ENCODE measurements around the gene DCUN1D3. TPM values are rescaled to one million over a fixed set of nuclear protein-coding genes. Genes with fewer than 3 reads are reported as not detected.

DCUN1D3 gene
- total and polyA plus RNA-seq, 7 donors, result 2.2 to 19.6 (median 8.6) TPM

DNA sequence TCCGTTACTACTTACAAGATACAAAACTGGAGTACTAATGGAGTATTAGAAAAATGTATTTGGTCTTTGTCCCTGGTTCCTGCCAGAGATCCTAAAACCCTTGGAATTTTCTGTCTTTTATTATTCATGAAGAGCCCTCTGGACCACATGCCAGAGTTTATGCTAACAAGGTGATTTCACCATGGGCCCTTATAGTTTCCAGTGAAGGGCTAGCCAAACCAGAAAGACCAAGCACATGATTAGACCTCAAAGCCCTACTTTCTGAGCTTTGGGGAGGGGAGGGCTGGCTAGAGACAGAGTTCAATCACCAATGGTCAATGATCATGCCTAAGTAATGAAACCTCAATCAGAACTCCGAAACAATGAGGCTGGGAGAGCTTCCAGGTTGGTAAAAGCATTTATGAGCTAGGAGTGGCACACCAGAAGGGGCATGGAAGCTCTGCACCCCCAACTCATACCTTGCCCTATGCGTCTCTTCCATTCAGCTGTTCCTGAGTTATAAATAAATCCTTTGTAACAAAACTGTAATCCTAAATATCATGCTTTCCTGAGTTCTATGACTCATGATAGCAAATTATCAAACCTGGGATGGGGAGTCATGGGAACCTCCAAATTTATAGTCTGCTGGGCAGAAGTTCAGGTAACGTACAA is 10.4 kb downstream of the DCUN1D3 start:
- peaks cover 0 to 4% of the 10 kb centered on the region in 2 donors for H3K36me3 ChIP-seq (ENCODE audit: insufficient read depth in 1 of 2, low read depth in 1 of 2)
- intact Hi-C loops (cut with DNase I), result no loop called here
- TF ChIP-seq, protein P1, sequence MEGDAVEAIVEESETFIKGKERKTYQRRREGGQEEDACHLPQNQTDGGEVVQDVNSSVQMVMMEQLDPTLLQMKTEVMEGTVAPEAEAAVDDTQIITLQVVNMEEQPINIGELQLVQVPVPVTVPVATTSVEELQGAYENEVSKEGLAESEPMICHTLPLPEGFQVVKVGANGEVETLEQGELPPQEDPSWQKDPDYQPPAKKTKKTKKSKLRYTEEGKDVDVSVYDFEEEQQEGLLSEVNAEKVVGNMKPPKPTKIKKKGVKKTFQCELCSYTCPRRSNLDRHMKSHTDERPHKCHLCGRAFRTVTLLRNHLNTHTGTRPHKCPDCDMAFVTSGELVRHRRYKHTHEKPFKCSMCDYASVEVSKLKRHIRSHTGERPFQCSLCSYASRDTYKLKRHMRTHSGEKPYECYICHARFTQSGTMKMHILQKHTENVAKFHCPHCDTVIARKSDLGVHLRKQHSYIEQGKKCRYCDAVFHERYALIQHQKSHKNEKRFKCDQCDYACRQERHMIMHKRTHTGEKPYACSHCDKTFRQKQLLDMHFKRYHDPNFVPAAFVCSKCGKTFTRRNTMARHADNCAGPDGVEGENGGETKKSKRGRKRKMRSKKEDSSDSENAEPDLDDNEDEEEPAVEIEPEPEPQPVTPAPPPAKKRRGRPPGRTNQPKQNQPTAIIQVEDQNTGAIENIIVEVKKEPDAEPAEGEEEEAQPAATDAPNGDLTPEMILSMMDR (IDR thresholded peaks at IDR 0.05), result no peak
- H3K27me3 ChIP-seq (ENCODE audit: insufficient read depth in 3 of 3, low read length in 2 of 3), result no peaks in the 10 kb centered on the region
- no peak overlapping the region for H3K4me3 ChIP-seq
- H3K4me1 ChIP-seq, result peaks cover 12% of the 10 kb centered on the region
- ATAC-seq (peak in 3 of 4 donors; percentile 28 to 65 (median 59)), DNase-seq (no peak)
- 75 to 80% (median 80%) methylated on average over 4 of the region's 4 CpGs for WGBS, 3 donors
- H3K9me3 ChIP-seq, result no peaks in the 10 kb centered on the region
- H3K27ac ChIP-seq, result no peak overlapping the region

DNA sequence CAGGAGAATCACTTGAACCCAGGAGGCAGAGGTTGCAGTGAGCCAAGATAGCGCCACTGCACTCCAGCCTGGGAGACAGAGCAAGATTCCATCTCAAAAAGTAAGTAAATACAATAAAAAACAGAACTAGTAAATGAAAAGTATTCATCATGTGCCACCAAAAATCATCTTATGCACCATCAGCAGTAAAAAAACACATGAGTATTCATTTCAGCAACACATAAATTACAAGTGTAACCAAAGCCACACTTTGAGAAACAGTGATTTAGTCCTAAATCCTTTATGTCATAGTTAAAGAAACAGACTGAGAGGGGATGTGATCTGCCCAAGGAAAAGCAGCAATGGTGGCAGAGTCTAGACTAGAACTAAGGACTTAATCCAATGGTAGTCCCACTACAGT is 13.0 kb downstream of the DCUN1D3 start:
- Histone ChIP-seq H3K9me3 (no peaks in the 10 kb centered on the region), H3K27ac (no peak overlapping the region), H3K27me3 (ENCODE audit: insufficient read depth in 3 of 3, low read length in 2 of 3) (no peaks in the 10 kb centered on the region), H3K4me1 (peaks cover 12% of the 10 kb centered on the region), H3K36me3 (ENCODE audit: insufficient read depth in 1 of 2, low read depth in 1 of 2) (no peaks in the 10 kb centered on the region), H3K4me3 (no peak overlapping the region)
- no peak for ATAC-seq
- 88 to 100% (median 100%) methylated on average over 1 of the region's 1 CpG for WGBS, 3 donors
- intact Hi-C loops (cut with DNase I), result no loop called here
- DNase-seq, result no peak
- TF ChIP-seq, protein P1 (IDR thresholded peaks at IDR 0.05), result no peak

DNA sequence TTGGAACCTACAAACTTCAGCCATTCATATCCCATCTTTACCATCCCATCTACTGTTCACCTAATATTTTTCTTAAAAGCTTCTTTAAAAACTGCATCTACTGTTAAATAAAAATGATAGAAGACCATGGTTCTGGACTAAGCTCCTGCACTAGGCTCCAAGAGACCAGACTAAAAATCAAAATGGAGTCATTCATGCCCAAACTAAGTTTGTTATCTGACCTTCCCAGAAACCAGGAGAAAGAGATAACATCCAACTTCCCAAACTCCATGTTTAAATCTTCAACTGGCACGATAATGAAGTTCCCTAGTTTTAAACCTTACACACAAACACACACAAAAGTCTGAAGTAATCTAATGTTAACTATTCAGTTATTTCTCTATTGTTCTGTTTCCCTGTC is 13.8 kb downstream of the DCUN1D3 start:
- no peak for ATAC-seq
- Histone ChIP-seq H3K36me3 (ENCODE audit: insufficient read depth in 1 of 2, low read depth in 1 of 2) (no peaks in the 10 kb centered on the region), H3K27me3 (ENCODE audit: insufficient read depth in 3 of 3, low read length in 2 of 3) (no peaks in the 10 kb centered on the region), H3K4me1 (peaks cover 12% of the 10 kb centered on the region), H3K9me3 (no peaks in the 10 kb centered on the region), H3K4me3 (no peak overlapping the region), H3K27ac (no peak overlapping the region)
- 0 to 91% (median 1%) methylated on average over 1 of the region's 1 CpG for WGBS, 3 donors
- TF ChIP-seq, protein P1 (IDR thresholded peaks at IDR 0.05), result no peak
- DNase-seq, result no peak
- intact Hi-C loops (cut with DNase I), result no loop called here

DNA sequence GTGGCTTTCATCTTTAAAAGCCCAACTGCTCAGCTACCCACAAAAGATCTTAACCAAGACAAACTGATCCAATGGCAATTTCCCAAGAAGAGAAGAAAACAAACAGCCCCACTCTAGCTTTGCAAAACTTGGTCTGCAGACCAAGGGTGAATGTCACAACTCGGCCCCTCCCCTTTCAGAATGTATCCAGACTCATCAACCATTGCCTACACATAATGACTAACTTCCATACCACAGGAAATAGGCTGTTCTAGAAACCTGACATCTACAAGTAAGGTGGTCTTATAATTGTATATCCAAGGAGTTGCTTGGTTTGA is 16.0 kb downstream of the DCUN1D3 start:
- Histone ChIP-seq H3K9me3 (no peaks in the 10 kb centered on the region), H3K36me3 (ENCODE audit: insufficient read depth in 1 of 2, low read depth in 1 of 2) (no peaks in the 10 kb centered on the region), H3K4me1 (peaks cover 22% of the 10 kb centered on the region), H3K4me3 (no peak overlapping the region), H3K27ac (no peak overlapping the region), H3K27me3 (ENCODE audit: insufficient read depth in 3 of 3, low read length in 2 of 3) (no peaks in the 10 kb centered on the region)
- intact Hi-C loops (cut with DNase I), result no loop called here
- DNase-seq (no peak), ATAC-seq (no peak)
- WGBS, 3 donors, result 84 to 88% (median 88%) methylated on average over 1 of the region's 1 CpG
- TF ChIP-seq, protein P1 (IDR thresholded peaks at IDR 0.05), result no peak

All from psoas muscle (tissue), 8 donors.